GM12891 (cell line): ENCODE data around the gene PLEKHM2.

Source experiments
- POLR2A ChIP-seq: IDR thresholded peaks from 2 replicates; pipeline ENCODE4 v1.6.1; 2011; ENCODE audit warnings: low read depth, low read length, control low read depth
- POLR2AphosphoS5 ChIP-seq: IDR thresholded peaks from 2 replicates; pipeline ENCODE4 v1.6.1; 2011; ENCODE audit warnings: low read depth, low read length, control low read depth

DNA sequence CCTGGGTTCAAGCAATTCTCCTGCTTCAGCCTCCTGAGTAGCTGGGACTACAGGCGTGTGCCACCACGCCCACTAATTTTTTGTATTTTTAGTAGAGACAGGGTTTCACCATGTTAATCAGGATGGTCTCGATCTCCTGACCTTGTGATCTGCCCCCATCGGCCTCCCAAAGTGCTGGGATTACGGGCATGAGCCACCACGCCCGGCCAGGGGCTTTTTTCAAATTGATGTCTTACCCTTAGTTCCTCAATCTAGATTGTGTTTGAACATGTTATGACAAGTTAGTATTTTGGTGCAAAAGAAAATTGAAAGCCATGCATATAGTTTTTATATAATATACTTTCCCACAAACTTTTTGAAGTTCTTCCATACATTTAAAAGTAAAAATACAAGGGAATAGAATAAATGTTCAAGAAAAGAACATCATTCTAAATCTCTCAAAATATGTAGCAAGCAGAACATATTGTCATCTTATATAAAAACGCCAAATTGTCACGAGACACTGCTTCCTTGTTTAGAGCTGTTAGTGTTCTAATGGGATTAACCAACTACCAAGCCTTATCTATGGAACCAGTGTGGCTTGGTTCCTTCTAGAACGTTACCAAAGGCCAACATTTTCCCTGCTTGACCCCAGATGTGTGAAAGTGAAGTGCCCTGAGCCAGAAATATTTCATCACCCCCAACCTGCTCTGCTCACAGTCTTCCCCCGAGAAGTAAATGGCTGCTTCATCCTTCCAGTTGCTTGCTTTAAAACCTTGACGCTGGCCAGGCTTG lies 9.5 kb upstream of the PLEKHM2 start:
- TF ChIP-seq POLR2AphosphoS5 (no peak), POLR2A (no peak)
